Vagina (tissue), 2 donors: ENCODE measurements around the gene C4orf51.

Experiments
- POLR2A ChIP-seq, 2 donors: fragments of 450-650 bp; IDR thresholded peaks; one replicate each; pipeline ENCODE4 v1.6.1; 2017; ENCODE audit warnings: antibody characterized with exemption in 2 of 2, mild to moderate bottlenecking in 2 of 2, moderate library complexity in 2 of 2
- TF ChIP-seq, protein P1 (sequence below), 3 experiments: fragments of 450-650 bp in 2 of 3; fragments of 200-600 bp in 1 of 3; sonication (generic) in 1 of 3; IDR thresholded peaks; one replicate each; pipeline ENCODE4 v1.5.1; 2017 to 2019; ENCODE audit warnings: antibody characterized with exemption in 3 of 3, mild to moderate bottlenecking in 2 of 3, moderate library complexity in 2 of 3

GRCh38 chr4:145734031-145734430 lies 54.1 kb downstream of the C4orf51 start:
- TF ChIP-seq, protein P1, sequence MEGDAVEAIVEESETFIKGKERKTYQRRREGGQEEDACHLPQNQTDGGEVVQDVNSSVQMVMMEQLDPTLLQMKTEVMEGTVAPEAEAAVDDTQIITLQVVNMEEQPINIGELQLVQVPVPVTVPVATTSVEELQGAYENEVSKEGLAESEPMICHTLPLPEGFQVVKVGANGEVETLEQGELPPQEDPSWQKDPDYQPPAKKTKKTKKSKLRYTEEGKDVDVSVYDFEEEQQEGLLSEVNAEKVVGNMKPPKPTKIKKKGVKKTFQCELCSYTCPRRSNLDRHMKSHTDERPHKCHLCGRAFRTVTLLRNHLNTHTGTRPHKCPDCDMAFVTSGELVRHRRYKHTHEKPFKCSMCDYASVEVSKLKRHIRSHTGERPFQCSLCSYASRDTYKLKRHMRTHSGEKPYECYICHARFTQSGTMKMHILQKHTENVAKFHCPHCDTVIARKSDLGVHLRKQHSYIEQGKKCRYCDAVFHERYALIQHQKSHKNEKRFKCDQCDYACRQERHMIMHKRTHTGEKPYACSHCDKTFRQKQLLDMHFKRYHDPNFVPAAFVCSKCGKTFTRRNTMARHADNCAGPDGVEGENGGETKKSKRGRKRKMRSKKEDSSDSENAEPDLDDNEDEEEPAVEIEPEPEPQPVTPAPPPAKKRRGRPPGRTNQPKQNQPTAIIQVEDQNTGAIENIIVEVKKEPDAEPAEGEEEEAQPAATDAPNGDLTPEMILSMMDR (IDR thresholded peaks at IDR 0.05): no peak
- TF ChIP-seq POLR2A (IDR thresholded peaks at IDR 0.05): no peak
